HG02623 (cell line): Measurements from ENCODE around the gene NPM1.

Source experiments
- ATAC-seq: cut with Tn5 transposase; IDR thresholded peaks from one replicate; pipeline ENCODE4 v1.9.1; 2021; ENCODE audit warnings: moderate library complexity; ENCODE audit not compliant: unreplicated experiment

The NPM1 gene

GRCh38 chr5:171447226-171447625 lies 59.6 kb downstream of the NPM1 start:
- no peak for ATAC-seq

GRCh38 chr5:171449426-171449825 lies 61.8 kb downstream of the NPM1 start:
- no peak for ATAC-seq

- no peak for ATAC-seq
These were observed 63.0 kb downstream of the NPM1 start for GRCh38 chr5:171450423-171451331.

- ATAC-seq = no peak
These were observed 63.8 kb downstream of the NPM1 start for GRCh38 chr5:171451421-171451820.

- no peak for ATAC-seq
These were observed 65.5 kb downstream of the NPM1 start for GRCh38 chr5:171453056-171453725.

GRCh38 chr5:171453988-171454387 lies 66.3 kb downstream of the NPM1 start:
- ATAC-seq = no peak

- no peak for ATAC-seq
These were observed 66.9 kb downstream of the NPM1 start for GRCh38 chr5:171454549-171454948.

- no peak for ATAC-seq
These were observed 67.9 kb downstream of the NPM1 start for GRCh38 chr5:171455522-171455921.

- no peak for ATAC-seq
These were observed 69.7 kb downstream of the NPM1 start for GRCh38 chr5:171457208-171457981.

- no peak for ATAC-seq
These were observed 72.2 kb downstream of the NPM1 start for GRCh38 chr5:171459839-171460238.
